Upper lobe of right lung (tissue), 1 donor: ENCODE results near the gene LRRTM1. TPM values are rescaled to one million over a fixed set of nuclear protein-coding genes. Genes with fewer than 3 reads are reported as not detected.

Experiments
- ATAC-seq: fragments of 200-7000 bp; cut with Tn5 transposase; one replicate; pipeline ENCODE4 v1.9.1; 2020; ENCODE audit warnings: mild to moderate bottlenecking, moderate library complexity
- DNase-seq: peaks from one replicate; pipeline ENCODE4 v3.0.0-alpha.2; 2020
- H3K27ac ChIP-seq: fragments of 200-600 bp; one replicate; pipeline ENCODE4 v1.8.0; 2022
- H3K27me3 ChIP-seq: fragments of 200-600 bp; one replicate; pipeline ENCODE4 v1.8.0; 2022; ENCODE audit warnings: mild to moderate bottlenecking
- H3K36me3 ChIP-seq: fragments of 200-600 bp; one replicate; pipeline ENCODE4 v1.8.0; 2022
- H3K4me1 ChIP-seq: fragments of 200-600 bp; one replicate; pipeline ENCODE4 v1.8.0; 2022
- H3K4me3 ChIP-seq: fragments of 200-600 bp; one replicate; pipeline ENCODE4 v1.8.0; 2022; ENCODE audit warnings: mild to moderate bottlenecking
- H3K9me3 ChIP-seq: fragments of 200-600 bp; one replicate; pipeline ENCODE4 v1.8.0; 2022
- CTCF ChIP-seq: fragments of 200-600 bp; IDR thresholded peaks from one replicate; pipeline ENCODE4 v1.8.0; 2022; ENCODE audit warnings: antibody characterized with exemption
- intact Hi-C: fragments of 100-400 bp; cut with DNase I; formaldehyde crosslinking; loops from one replicate; pipeline ENCODE4 v1.11.0; 2022
- total RNA-seq: library from RNA; stranded (reverse); fragmentation: NEBNext Ultra II Directional; extraction: Animal tissue kit (Norgen Biotek cat#: 25700); gene quantifications from one replicate; pipeline ENCODE4 v1.2.1, GENCODE V29; 2021
- donor health status: DM: no; HTN: yes; CAD: no; lungs with severe emphysema.

The LRRTM1 gene
- total RNA-seq, 1 donor from 2014 or later, result not detected

GRCh38 chr2:80328159-80328571 lies 23.6 kb upstream of the LRRTM1 start:
- Histone ChIP-seq H3K27ac (no peak overlapping the region), H3K4me1 (no peaks in the 10 kb centered on the region), H3K9me3 (no peaks in the 10 kb centered on the region), H3K36me3 (no peaks in the 10 kb centered on the region), H3K4me3 (no peak overlapping the region), H3K27me3 (no peaks in the 10 kb centered on the region)
- TF ChIP-seq CTCF, result no peak
- intact Hi-C loops, result no loop called here
- DNase-seq (no peak), ATAC-seq (peak; percentile 24)

- Histone ChIP-seq H3K27me3 (peaks cover under 1% of the 10 kb centered on the region), H3K4me1 (no peaks in the 10 kb centered on the region), H3K4me3 (no peak overlapping the region), H3K27ac (no peak overlapping the region), H3K9me3 (no peaks in the 10 kb centered on the region), H3K36me3 (no peaks in the 10 kb centered on the region)
- ATAC-seq (no peak), DNase-seq (no peak)
- intact Hi-C loops, result no loop called here
- no peak for TF ChIP-seq CTCF
These were observed 22.3 kb upstream of the LRRTM1 start for GRCh38 chr2:80326861-80327260.

- ATAC-seq, result no peak
These were observed 21.7 kb upstream of the LRRTM1 start for GRCh38 chr2:80326214-80326613.

GRCh38 chr2:80324525-80324924 lies 20.0 kb upstream of the LRRTM1 start:
- no peak for ATAC-seq

More at GRCh38 chr2:80326214-80326613, 21.7 kb upstream of the LRRTM1 start:
- Histone ChIP-seq H3K9me3 (no peaks in the 10 kb centered on the region), H3K36me3 (no peaks in the 10 kb centered on the region), H3K4me1 (no peaks in the 10 kb centered on the region), H3K27ac (no peak overlapping the region), H3K4me3 (no peak overlapping the region), H3K27me3 (peaks cover 7% of the 10 kb centered on the region)
- DNase-seq, result no peak
- peak; percentile 34 for TF ChIP-seq CTCF
- intact Hi-C loops, result no loop called here

GRCh38 chr2:80323610-80324009 lies 19.1 kb upstream of the LRRTM1 start:
- ATAC-seq (no peak), DNase-seq (no peak)
- intact Hi-C loops, result no loop called here
- H3K27ac ChIP-seq, result no peak overlapping the region
- H3K4me3 ChIP-seq, result no peak overlapping the region
- H3K27me3 ChIP-seq, result peaks cover 12% of the 10 kb centered on the region
- H3K4me1 ChIP-seq, result no peaks in the 10 kb centered on the region
- no peaks in the 10 kb centered on the region for H3K36me3 ChIP-seq
- no peaks in the 10 kb centered on the region for H3K9me3 ChIP-seq
- no peak for TF ChIP-seq CTCF

More at GRCh38 chr2:80324525-80324924, 20.0 kb upstream of the LRRTM1 start:
- H3K4me3 ChIP-seq, result no peak overlapping the region
- no peak overlapping the region for H3K27ac ChIP-seq
- no peak for TF ChIP-seq CTCF
- no peaks in the 10 kb centered on the region for H3K9me3 ChIP-seq
- H3K27me3 ChIP-seq, result peaks cover 12% of the 10 kb centered on the region
- no peak for DNase-seq
- H3K4me1 ChIP-seq, result no peaks in the 10 kb centered on the region
- intact Hi-C loops, result no loop called here
- no peaks in the 10 kb centered on the region for H3K36me3 ChIP-seq

- Histone ChIP-seq H3K27ac (no peak overlapping the region), H3K4me1 (no peaks in the 10 kb centered on the region), H3K9me3 (no peaks in the 10 kb centered on the region), H3K27me3 (peaks cover 12% of the 10 kb centered on the region), H3K4me3 (no peak overlapping the region), H3K36me3 (no peaks in the 10 kb centered on the region)
- intact Hi-C loops, result no loop called here
- DNase-seq, result no peak
- TF ChIP-seq CTCF, result no peak
- ATAC-seq, result no peak
These were observed 18.4 kb upstream of the LRRTM1 start for GRCh38 chr2:80322958-80323357.
